ENCODE results near the gene AP3B2. TPM values are rescaled to one million over a fixed set of nuclear protein-coding genes. Genes with fewer than 3 reads are reported as not detected.

The AP3B2 gene
- total and polyA plus RNA-seq, 10 donors: 0.15 to 9.5 (median 1.1) TPM; not detected in 1

- Histone ChIP-seq H3K4me1 (peaks cover 6 to 19% (median 16%) of the 10 kb centered on the region in 6 donors), H3K4me3 (no peak overlapping the region), H3K36me3 (no peaks in the 10 kb centered on the region), H3K9me3 (no peaks in the 10 kb centered on the region), H3K27me3 (replicated peaks in 1 of 7) (peaks cover 0 to 69% (median 21%) of the 10 kb centered on the region in 7 donors), H3K27ac (no peak overlapping the region)
- no peak for DNase-seq
- intact Hi-C loops (cut with DNase I; ENCODE audit: low total_unique reads): no loop called here
- TF ChIP-seq CTCF (IDR thresholded peaks at IDR 0.05 in 8 of 11, conservative IDR thresholded peaks at IDR 0.05 in 3 of 11) (no peak), POLR2AphosphoS5 (IDR thresholded peaks at IDR 0.05) (no peak), POLR2A (IDR thresholded peaks at IDR 0.05) (no peak)
- WGBS, 5 donors: 73 to 89% (median 87%) methylated on average over 2 of the region's 2 CpGs
Measured at GRCh38 chr15:82651708-82652107, 58.0 kb downstream of the AP3B2 start.

DNA sequence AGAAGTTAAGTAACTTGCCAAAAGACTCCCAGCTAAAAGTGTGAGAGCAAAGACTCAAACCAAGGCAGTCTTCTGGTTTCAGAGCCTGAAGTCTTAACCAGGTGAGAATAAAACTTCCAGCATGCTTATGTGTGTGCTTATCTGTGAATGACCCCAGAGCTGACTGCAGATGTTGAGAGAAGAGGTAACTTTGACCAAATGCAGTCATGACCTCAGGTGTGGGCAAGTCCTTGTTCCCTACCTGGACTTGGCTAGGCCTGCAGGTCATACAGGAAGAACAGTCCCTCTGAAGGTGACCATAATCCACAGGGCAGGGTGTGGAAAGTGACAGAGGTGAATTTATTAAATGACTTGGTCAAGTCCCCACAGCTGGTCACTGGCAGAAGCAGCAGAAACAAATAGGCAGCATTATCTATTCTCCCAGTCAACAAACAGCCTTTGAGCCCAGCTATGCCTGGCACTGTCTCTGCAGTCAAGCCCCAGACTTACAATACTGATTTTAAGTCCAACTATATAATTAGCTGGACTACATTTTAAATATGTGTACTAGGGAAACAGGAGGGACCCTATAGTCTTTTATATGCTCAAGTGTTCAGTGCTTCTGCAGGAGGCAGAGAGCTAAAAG lies 59.5 kb downstream of the AP3B2 start:
- no peak overlapping the region for H3K27ac ChIP-seq
- H3K4me3 ChIP-seq: no peak overlapping the region
- H3K9me3 ChIP-seq: no peaks in the 10 kb centered on the region
- H3K4me1 ChIP-seq: peaks cover 11 to 27% (median 23%) of the 10 kb centered on the region in 6 donors
- no peak for DNase-seq
- TF ChIP-seq CTCF (IDR thresholded peaks at IDR 0.05 in 8 of 11, conservative IDR thresholded peaks at IDR 0.05 in 3 of 11) (no peak), POLR2A (IDR thresholded peaks at IDR 0.05) (no peak), POLR2AphosphoS5 (IDR thresholded peaks at IDR 0.05) (no peak)
- H3K36me3 ChIP-seq: no peaks in the 10 kb centered on the region
- intact Hi-C loops (cut with DNase I; ENCODE audit: low total_unique reads): no loop called here
- peaks cover 0 to 72% (median 37%) of the 10 kb centered on the region in 7 donors for H3K27me3 ChIP-seq (replicated peaks in 1 of 7)

DNA sequence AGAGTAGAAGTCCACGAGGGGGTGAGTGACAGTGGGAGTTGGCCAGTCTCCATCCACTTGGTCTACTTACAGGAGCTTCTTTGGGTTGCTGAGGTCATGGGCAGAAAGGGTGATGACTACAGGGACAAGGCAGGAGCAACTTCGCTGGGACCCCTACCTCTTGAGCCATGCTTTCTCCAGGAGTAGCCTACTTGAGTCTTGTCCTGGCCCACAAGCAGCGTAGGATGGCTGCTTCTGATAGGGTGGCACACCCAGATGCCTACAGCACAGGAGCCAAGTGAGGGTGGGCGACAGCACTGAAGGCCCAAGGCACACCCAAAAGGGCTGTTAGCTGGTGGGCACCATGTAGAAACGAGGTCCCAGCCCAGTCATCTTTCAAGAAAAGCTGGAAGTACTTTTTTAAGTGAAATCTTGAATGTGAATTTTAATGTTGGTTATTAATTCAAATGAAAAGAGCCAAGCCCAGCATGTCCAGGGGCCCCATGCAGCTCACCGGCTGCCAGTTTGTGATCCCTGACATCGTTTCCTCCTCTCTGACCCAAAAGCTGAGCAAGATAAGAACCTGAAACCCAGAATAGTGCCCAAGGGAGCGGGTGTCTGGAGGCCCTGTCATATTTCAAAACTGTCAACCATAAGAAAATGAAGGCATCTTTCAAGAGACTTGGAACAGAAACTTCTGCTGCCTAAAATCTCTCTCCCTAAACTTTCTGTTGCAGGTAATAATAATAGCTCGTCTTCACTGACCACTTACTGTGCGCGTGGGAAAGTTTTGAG lies 60.3 kb downstream of the AP3B2 start:
- intact Hi-C loops (cut with DNase I; ENCODE audit: low total_unique reads): no loop called here
- DNase-seq: no peak
- 66 to 74% (median 73%) methylated on average over 11 of the region's 11 CpGs for WGBS, 5 donors
- H3K4me1 ChIP-seq: peaks cover 11 to 27% (median 23%) of the 10 kb centered on the region in 6 donors
- H3K4me3 ChIP-seq: no peak overlapping the region
- H3K27me3 ChIP-seq (replicated peaks in 1 of 7): peaks cover 0 to 77% (median 42%) of the 10 kb centered on the region in 7 donors
- no peaks in the 10 kb centered on the region for H3K9me3 ChIP-seq
- no peak overlapping the region for H3K27ac ChIP-seq
- TF ChIP-seq POLR2A (IDR thresholded peaks at IDR 0.05) (no peak), CTCF (IDR thresholded peaks at IDR 0.05 in 8 of 11, conservative IDR thresholded peaks at IDR 0.05 in 3 of 11) (no peak), POLR2AphosphoS5 (IDR thresholded peaks at IDR 0.05) (no peak)
- H3K36me3 ChIP-seq: no peaks in the 10 kb centered on the region

All from spleen (tissue), 11 donors.